AG09309 (cell line): ENCODE results near the gene PADI2.
A peak's percentile ranks its signal among the peaks of the same experiment; 100 is the strongest.

Source experiments
- DNase-seq: peaks from one replicate; pipeline ENCODE4 v3.0.0-alpha.2; 2010; ENCODE audit warnings: low read depth
- H3K4me3 ChIP-seq: 2 replicates; pipeline ENCODE4 v1.5.1; 2011; ENCODE audit warnings: mild to moderate bottlenecking, low read depth, low read length, moderate library complexity; ENCODE audit not compliant: control insufficient read depth
- TF ChIP-seq, protein P1 (sequence below): IDR thresholded peaks from 2 replicates; pipeline ENCODE4 v1.5.1; 2011; ENCODE audit warnings: mild to moderate bottlenecking, low read depth, low read length, inconsistent platforms; ENCODE audit not compliant: insufficient read depth, control insufficient read depth; ENCODE audit errors: missing control alignments

Gene PADI2

DNA sequence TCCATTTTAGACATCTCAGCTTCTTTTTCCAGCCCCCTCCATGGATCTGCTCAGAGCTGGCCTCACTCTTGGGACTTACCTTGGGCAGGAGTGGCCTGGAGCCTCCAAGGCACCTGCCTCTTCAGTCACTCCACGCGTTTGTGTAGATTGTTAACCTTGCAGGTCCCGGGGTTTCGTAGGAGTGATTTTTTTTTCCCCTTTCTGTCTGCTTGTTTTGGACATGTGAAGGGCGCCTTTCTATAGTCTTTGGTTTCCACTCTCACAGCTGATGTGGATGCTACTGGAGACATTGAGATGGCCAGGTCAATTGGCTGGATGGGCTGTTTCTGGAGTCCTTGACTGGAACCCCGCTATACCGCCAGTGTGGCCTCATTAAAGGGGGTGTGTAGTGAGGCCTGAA, 63.5 kb downstream of the PADI2 start:
- no peak overlapping the region for H3K4me3 ChIP-seq
- TF ChIP-seq, protein P1, sequence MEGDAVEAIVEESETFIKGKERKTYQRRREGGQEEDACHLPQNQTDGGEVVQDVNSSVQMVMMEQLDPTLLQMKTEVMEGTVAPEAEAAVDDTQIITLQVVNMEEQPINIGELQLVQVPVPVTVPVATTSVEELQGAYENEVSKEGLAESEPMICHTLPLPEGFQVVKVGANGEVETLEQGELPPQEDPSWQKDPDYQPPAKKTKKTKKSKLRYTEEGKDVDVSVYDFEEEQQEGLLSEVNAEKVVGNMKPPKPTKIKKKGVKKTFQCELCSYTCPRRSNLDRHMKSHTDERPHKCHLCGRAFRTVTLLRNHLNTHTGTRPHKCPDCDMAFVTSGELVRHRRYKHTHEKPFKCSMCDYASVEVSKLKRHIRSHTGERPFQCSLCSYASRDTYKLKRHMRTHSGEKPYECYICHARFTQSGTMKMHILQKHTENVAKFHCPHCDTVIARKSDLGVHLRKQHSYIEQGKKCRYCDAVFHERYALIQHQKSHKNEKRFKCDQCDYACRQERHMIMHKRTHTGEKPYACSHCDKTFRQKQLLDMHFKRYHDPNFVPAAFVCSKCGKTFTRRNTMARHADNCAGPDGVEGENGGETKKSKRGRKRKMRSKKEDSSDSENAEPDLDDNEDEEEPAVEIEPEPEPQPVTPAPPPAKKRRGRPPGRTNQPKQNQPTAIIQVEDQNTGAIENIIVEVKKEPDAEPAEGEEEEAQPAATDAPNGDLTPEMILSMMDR: no peak
- DNase-seq: no peak

DNA sequence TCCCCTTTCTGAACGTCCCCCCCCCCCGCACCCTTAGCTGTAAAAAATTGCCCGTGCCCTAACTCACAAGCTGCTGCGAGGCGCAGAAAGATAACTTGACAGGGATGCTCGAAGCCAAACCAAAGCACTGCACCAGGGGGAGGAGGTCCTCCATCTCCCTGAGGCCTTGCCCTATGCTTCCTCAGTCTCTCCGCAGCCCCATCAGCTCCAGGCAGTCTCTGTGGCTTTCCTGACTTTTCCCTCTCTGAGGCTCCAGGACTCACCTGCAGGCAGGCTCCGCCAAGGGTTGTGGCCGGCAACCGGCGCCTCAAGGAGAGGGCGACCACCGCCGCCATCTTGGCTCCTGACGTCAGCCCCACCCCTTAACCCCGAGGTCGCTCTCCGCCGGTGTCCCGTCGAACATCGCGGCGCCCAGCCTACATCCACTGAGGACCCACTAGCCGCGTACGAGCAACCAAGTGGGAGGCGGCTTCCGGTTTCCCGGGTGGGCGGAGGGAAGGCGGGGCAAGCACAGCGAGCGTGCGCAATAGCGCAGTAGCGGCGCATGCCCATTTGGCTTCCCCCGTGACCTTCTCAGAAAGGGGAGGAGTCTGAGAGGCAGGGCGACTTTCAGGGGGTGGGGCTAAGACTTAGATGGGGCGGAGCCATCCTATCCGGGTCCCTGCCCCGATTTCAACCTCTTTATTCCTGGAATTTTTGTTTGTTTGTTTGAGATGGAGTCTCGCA, 65.4 kb downstream of the PADI2 start, which contains the start of gene SDHB:
Gene SDHB (minus strand): TSS at position 348 of the 726 bp plus-strand sequence. CDS start 13 bp downstream, at position 335.
- TF ChIP-seq, protein P1: no peak

DNA sequence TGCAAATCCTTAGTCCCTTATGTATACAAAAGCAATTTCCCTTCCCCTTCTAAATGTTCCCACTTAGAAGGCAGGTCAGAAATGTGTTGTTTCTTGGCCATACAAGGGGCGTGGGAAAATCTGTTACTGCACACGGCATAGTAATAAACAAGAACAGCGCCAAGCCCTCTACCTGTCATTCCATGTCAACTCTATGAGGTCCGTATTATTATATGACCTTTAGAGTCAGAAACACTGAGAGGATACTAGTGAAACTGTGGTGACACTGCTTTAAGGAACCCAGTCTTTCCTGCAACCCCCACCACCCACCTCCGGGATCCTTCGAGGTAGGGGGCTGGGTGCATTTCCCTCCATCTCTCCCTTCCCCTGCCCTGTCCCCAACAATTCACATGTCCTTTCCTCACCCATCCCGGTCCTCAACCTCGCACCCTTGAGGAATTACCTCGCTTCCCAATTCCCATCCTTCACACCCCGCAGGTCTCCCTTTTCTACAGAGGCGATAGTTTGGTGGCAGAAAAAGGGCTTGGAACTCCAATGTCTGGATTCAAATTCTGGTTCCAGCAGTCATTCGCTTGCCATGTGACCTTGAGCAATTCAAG, 66.1 kb downstream of the PADI2 start:
- TF ChIP-seq, protein P1: no peak
- H3K4me3 ChIP-seq: peak overlapping the region; percentile 87
- no peak for DNase-seq

More for the DNA sequence above, 65.4 kb downstream of the PADI2 start, which contains the start of gene SDHB:
- H3K4me3 ChIP-seq: peak within 1 kb of the TSS; percentile 87
- DNase-seq: peak; percentile 91

DNA sequence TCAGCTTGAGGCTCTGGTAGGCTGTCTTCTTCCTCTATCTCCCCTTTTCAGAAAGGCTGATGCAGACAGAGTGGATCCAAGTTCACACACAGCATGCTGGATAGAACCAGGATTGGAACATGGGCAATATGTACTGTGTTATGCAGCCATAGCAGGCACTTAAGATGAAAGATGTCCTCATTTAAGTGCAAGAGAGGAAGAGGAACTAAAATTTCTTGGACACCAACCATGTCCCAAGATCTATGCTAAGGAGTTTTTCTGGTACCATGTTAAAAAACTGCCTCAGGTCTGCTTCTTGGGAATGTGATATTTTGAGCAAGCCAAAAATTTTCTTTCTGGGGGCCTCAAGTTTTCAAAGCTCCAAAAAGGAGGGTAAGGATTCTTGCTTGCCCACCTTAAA, 66.6 kb downstream of the PADI2 start:
- no peak for DNase-seq
- TF ChIP-seq, protein P1: no peak
- H3K4me3 ChIP-seq: peak overlapping the region; percentile 87

DNA sequence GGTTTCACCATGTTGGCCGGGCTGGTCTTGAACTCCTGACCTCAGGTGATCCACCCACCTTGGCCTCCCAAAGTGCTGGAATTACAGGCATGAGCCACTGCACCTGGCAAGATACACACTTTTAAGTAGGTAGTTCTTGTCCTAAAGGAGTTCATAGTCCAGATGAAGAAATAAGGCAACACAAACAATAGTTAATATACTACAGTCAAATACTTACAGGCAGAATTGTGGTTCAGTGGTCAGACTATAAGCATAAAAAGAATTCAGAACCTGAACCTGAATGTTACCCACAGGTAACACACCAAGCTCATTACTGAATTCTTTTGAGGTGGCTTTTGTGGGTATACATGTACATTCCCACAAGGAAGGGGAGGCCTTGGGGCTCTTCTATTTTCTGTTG, 67.2 kb downstream of the PADI2 start:
- TF ChIP-seq, protein P1: no peak
- no peak overlapping the region for H3K4me3 ChIP-seq
- DNase-seq: no peak

DNA sequence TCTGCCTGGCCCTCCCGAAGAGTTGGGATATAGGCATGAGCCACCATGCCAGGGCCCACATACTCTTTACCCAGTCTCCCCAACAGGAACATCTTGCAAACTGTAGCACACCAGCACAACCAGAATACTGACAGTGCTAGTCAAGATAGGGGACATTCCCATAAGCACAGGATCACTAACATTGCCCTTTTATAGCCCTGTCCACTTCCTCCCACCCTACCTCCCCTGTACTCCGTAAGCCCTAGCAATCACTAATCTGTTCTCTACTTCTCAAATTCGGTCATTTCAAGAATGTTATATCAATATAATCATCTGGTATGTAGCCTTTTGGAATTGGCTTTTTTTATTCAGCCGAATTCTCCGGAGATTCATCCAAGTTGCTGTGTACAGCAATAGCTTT, 71.3 kb downstream of the PADI2 start:
- TF ChIP-seq, protein P1: no peak
- no peak for DNase-seq
- no peak overlapping the region for H3K4me3 ChIP-seq
